ENCODE measurements around the gene RNPS1. TPM values are rescaled to one million over a fixed set of nuclear protein-coding genes. Genes with fewer than 3 reads are reported as not detected.
A peak's percentile ranks its signal among the peaks of the same experiment; 100 is the strongest.

Gene RNPS1
- total and polyA plus RNA-seq, 12 donors: 61.7 to 136 (median 118) TPM

- DNase-seq (no peak), ATAC-seq (peak in 6 of 8 donors; percentile 11 to 35 (median 30))
- Histone ChIP-seq H3K4me1 (peaks cover 13 to 29% (median 23%) of the 10 kb centered on the region in 9 donors), H3K36me3 (peaks cover 6 to 68% (median 42%) of the 10 kb centered on the region in 9 donors), H3K27me3 (peaks cover 0 to 30% (median 8%) of the 10 kb centered on the region in 7 donors), H3K27ac (peak overlapping the region in 3 of 10 donors; percentile 1 to 10 (median 9)), H3K9me3 (no peaks in the 10 kb centered on the region), H3K4me3 (peak overlapping the region in 3 of 10 donors; percentile 34 to 49 (median 43))
- no peak for TF ChIP-seq CTCF (IDR thresholded peaks at IDR 0.05)
- 11 to 12% methylated on average over 60 to 65 of the region's 65 CpGs for WGBS, 2 donors
- intact Hi-C loops (cut with DNase I): no loop called here
Measured at GRCh38 chr16:2237493-2238149, 30.3 kb downstream of the RNPS1 start.

- 4 to 7% methylated on average over 27 to 40 of the region's 40 CpGs for WGBS, 2 donors
- Histone ChIP-seq H3K27ac (no peak overlapping the region), H3K4me1 (peaks cover 13 to 29% (median 23%) of the 10 kb centered on the region in 9 donors), H3K36me3 (peaks cover 8 to 68% (median 42%) of the 10 kb centered on the region in 9 donors), H3K4me3 (peak overlapping the region in 8 of 10 donors; percentile 10 to 49 (median 38)), H3K9me3 (no peaks in the 10 kb centered on the region), H3K27me3 (peaks cover 0 to 30% (median 8%) of the 10 kb centered on the region in 7 donors)
- peak in 1 of 8 donors; percentile 2 for ATAC-seq
- intact Hi-C loops (cut with DNase I): no loop called here
- no peak for TF ChIP-seq CTCF (IDR thresholded peaks at IDR 0.05)
- no peak for DNase-seq
Measured at GRCh38 chr16:2237102-2237482, 30.8 kb downstream of the RNPS1 start.

- Histone ChIP-seq H3K4me1 (peaks cover 13 to 29% (median 23%) of the 10 kb centered on the region in 9 donors), H3K9me3 (no peaks in the 10 kb centered on the region), H3K4me3 (peak within 1 kb of the TSS in 9 of 10 donors; percentile 7 to 49 (median 34)), H3K36me3 (peaks cover 8 to 68% (median 39%) of the 10 kb centered on the region in 9 donors), H3K27ac (no peak within 1 kb of the TSS), H3K27me3 (peaks cover 0 to 30% (median 8%) of the 10 kb centered on the region in 7 donors)
- DNase-seq (no peak), ATAC-seq (peak; percentile 15 to 51 (median 33))
- WGBS, 2 donors: 3% methylated on average over 40 to 64 of the region's 64 CpGs
- intact Hi-C loops (cut with DNase I): no loop called here
- TF ChIP-seq CTCF (IDR thresholded peaks at IDR 0.05): no peak
Measured at GRCh38 chr16:2236337-2237101, 31.4 kb downstream of the RNPS1 start, which contains the start of gene DNASE1L2. Gene DNASE1L2 (plus strand): TSS chr16:2236444. CDS start chr16:2236817, 373 bp downstream.

- intact Hi-C loops (cut with DNase I): no loop called here
- peaks cover 13 to 29% (median 23%) of the 10 kb centered on the region in 9 donors for H3K4me1 ChIP-seq
- WGBS, 2 donors: 80 to 81% methylated on average over 19 of the region's 19 CpGs
- no peak for ATAC-seq
- peak overlapping the region in 3 of 10 donors; percentile 34 to 49 (median 42) for H3K4me3 ChIP-seq
- no peak for DNase-seq
- H3K27ac ChIP-seq: no peak overlapping the region
- H3K36me3 ChIP-seq: peaks cover 13 to 68% (median 37%) of the 10 kb centered on the region in 9 donors
- H3K27me3 ChIP-seq: peaks cover 0 to 30% (median 8%) of the 10 kb centered on the region in 7 donors
- H3K9me3 ChIP-seq: no peaks in the 10 kb centered on the region
- TF ChIP-seq CTCF (IDR thresholded peaks at IDR 0.05): no peak
Measured at GRCh38 chr16:2235695-2236336, 32.1 kb downstream of the RNPS1 start.

Data from heart right ventricle (tissue), 16 donors.